Activated B cell treated with CpG ODN at 0.5 μM for 24 hours (primary cell): ENCODE measurements around the gene SASH1. TPM values are rescaled to one million over a fixed set of nuclear protein-coding genes. Genes with fewer than 3 reads are reported as not detected.

Experiments
- ATAC-seq: fragments of 200-7000 bp; cut with Tn5 transposase; one replicate; pipeline ENCODE4 v1.10.0; 2021; ENCODE audit warnings: low read depth, mild to moderate bottlenecking, moderate library complexity
- CTCF ChIA-PET: fragments of 350-600 bp; sonication (Branson Sonifier 250); formaldehyde crosslinking; loops from one replicate; lab custom pipeline; 2021; ENCODE audit warnings: antibody characterized with exemption; lab: Charles Lee
- POLR2A ChIA-PET: fragments of 350-600 bp; sonication (Branson Sonifier 250); formaldehyde crosslinking; loops from one replicate; lab custom pipeline; 2021; ENCODE audit warnings: antibody characterized with exemption; lab: Charles Lee
- DNase-seq: peaks from one replicate; pipeline ENCODE4 v3.0.0; 2022
- H3K27ac Mint-ChIP-seq: one replicate; pipeline ENCODE4 v1.8.0; 2020; ENCODE audit warnings: mixed read lengths
- H3K27me3 Mint-ChIP-seq: one replicate; pipeline ENCODE4 v1.8.0; 2021; ENCODE audit warnings: mixed read lengths
- H3K36me3 Mint-ChIP-seq: one replicate; pipeline ENCODE4 v1.8.0; 2021; ENCODE audit warnings: low read depth, mixed read lengths
- H3K4me1 Mint-ChIP-seq: one replicate; pipeline ENCODE4 v1.8.0; 2021; ENCODE audit warnings: mixed read lengths
- H3K4me3 Mint-ChIP-seq: one replicate; pipeline ENCODE4 v1.8.0; 2020; ENCODE audit warnings: mild to moderate bottlenecking, mixed read lengths
- H3K9me3 Mint-ChIP-seq: one replicate; pipeline ENCODE4 v1.8.0; 2020; ENCODE audit warnings: mixed read lengths
- intact Hi-C: fragments of 100-400 bp; cut with micrococcal nuclease; formaldehyde crosslinking; loops from one replicate; pipeline ENCODE4 v1.15.1; 2024
- total RNA-seq: library from RNA; stranded (reverse); gene quantifications from 2 replicates; pipeline ENCODE4 v1.2.3, GENCODE V29; 2022
- TF ChIP-seq, protein P1 (sequence below): fragments of 200-600 bp; IDR thresholded peaks from one replicate; pipeline ENCODE4 v1.8.0; 2022; ENCODE audit warnings: antibody characterized with exemption, mild to moderate bottlenecking

The SASH1 gene
- total RNA-seq, 1 donor from 2014 or later = 0.49 TPM

DNA sequence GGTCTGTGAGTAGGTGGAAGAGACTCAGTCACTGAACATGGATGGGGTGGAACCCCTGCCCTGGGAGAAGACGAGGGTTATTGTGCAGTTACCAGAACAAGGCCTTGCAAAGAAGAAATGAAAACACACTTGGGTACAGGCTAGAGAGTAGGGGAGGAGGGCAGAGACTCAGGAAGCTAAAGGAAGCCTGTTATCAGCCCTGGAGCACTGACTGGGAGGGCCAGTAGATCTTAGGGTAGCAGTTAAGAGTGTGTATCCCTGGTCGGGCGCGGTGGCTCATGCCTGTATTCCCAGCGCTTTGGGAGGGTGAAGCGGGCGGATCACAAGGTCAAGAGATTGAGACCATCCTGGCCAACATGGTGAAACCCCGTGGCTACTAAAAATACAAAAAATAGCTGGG is 74.4 kb downstream of the SASH1 start:
- intact Hi-C loops = no loop called here
- Mint-ChIP-seq H3K27me3 (peaks cover 12% of the 10 kb centered on the region), H3K4me3 (no peak overlapping the region), H3K9me3 (no peaks in the 10 kb centered on the region), H3K27ac (no peak overlapping the region), H3K4me1 (no peaks in the 10 kb centered on the region), H3K36me3 (no peaks in the 10 kb centered on the region)
- ChIA-PET POLR2A (no interaction called here), CTCF (no interaction called here)
- no peak for DNase-seq
- no peak for ATAC-seq
- TF ChIP-seq, protein P1, sequence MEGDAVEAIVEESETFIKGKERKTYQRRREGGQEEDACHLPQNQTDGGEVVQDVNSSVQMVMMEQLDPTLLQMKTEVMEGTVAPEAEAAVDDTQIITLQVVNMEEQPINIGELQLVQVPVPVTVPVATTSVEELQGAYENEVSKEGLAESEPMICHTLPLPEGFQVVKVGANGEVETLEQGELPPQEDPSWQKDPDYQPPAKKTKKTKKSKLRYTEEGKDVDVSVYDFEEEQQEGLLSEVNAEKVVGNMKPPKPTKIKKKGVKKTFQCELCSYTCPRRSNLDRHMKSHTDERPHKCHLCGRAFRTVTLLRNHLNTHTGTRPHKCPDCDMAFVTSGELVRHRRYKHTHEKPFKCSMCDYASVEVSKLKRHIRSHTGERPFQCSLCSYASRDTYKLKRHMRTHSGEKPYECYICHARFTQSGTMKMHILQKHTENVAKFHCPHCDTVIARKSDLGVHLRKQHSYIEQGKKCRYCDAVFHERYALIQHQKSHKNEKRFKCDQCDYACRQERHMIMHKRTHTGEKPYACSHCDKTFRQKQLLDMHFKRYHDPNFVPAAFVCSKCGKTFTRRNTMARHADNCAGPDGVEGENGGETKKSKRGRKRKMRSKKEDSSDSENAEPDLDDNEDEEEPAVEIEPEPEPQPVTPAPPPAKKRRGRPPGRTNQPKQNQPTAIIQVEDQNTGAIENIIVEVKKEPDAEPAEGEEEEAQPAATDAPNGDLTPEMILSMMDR = no peak

DNA sequence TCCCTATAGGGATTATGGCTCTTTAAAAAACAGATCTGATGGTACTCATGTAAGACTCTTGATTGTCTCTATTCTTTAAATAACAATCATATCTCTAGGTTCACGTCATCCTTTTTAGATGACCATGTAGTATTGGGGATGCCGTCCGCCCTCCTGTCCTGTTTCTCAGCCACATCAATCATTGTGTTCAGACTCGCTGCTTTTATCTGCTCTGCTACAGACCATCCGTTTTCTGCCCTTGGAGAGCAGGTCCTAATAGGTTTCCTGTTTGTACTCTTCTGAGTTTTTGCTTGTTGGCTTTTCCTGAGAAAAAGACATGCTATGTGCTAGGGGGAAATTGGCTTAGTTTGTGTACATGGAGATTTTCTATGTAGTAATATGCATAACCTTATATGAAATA is 76.8 kb downstream of the SASH1 start:
- no peaks in the 10 kb centered on the region for H3K4me1 Mint-ChIP-seq
- DNase-seq (no peak), ATAC-seq (no peak)
- intact Hi-C loops = no loop called here
- no peak overlapping the region for H3K4me3 Mint-ChIP-seq
- no peak overlapping the region for H3K27ac Mint-ChIP-seq
- ChIA-PET CTCF (no interaction called here), POLR2A (no interaction called here)
- TF ChIP-seq, protein P1 = no peak
- H3K9me3 Mint-ChIP-seq = no peaks in the 10 kb centered on the region
- no peaks in the 10 kb centered on the region for H3K36me3 Mint-ChIP-seq
- peaks cover 8% of the 10 kb centered on the region for H3K27me3 Mint-ChIP-seq

DNA sequence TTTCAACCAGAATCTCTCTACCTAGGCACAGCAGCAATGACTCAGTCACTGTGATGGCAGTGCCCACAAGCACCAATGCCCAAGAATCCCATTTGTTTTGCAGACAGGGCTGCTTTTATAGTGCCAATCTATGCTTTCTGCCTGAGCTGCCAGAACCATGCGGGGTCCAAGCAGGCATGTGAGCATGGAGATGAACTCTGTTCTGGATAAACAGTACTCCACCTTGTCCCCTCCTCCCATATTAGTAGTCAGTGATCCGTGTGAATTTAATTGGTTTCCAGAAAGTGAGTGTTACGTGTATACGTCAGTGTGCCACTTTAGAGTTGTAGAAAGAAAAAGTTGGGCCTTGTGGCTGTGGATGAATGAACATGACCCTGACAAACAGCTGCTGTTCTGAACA is 79.4 kb downstream of the SASH1 start:
- POLR2A ChIA-PET = no interaction called here
- no peak for ATAC-seq

DNA sequence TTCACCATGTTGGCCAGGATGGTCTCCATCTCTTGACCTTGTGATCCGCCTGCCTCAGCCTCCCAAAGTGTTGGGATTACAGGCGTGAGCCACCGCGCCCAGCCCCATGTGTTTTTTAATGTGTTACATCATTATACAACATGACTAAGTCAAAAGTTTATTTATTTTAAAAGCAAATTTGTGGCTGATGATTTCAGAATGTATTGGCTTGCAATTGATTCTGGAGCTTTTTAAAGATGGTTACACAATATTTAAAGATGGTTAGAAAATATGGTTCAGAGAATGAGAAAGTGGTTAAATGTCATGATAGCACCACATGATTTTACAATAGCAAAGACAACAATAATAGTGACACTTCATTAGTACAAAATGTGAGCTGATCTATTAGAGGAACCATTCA is 80.5 kb downstream of the SASH1 start:
- peaks cover 5% of the 10 kb centered on the region for H3K27me3 Mint-ChIP-seq
- no peaks in the 10 kb centered on the region for H3K36me3 Mint-ChIP-seq
- intact Hi-C loops = no loop called here
- ATAC-seq (no peak), DNase-seq (no peak)
- TF ChIP-seq, protein P1 = no peak
- no peaks in the 10 kb centered on the region for H3K4me1 Mint-ChIP-seq
- no peaks in the 10 kb centered on the region for H3K9me3 Mint-ChIP-seq
- H3K27ac Mint-ChIP-seq = no peak overlapping the region
- CTCF ChIA-PET = no interaction called here
- no peak overlapping the region for H3K4me3 Mint-ChIP-seq
- POLR2A ChIA-PET = no interaction called here

More for the DNA sequence above, 79.4 kb downstream of the SASH1 start:
- Mint-ChIP-seq H3K4me1 (no peaks in the 10 kb centered on the region), H3K36me3 (no peaks in the 10 kb centered on the region), H3K9me3 (no peaks in the 10 kb centered on the region), H3K27ac (no peak overlapping the region), H3K27me3 (peaks cover 5% of the 10 kb centered on the region), H3K4me3 (no peak overlapping the region)
- TF ChIP-seq, protein P1 = no peak
- intact Hi-C loops = no loop called here
- CTCF ChIA-PET = no interaction called here
- no peak for DNase-seq

DNA sequence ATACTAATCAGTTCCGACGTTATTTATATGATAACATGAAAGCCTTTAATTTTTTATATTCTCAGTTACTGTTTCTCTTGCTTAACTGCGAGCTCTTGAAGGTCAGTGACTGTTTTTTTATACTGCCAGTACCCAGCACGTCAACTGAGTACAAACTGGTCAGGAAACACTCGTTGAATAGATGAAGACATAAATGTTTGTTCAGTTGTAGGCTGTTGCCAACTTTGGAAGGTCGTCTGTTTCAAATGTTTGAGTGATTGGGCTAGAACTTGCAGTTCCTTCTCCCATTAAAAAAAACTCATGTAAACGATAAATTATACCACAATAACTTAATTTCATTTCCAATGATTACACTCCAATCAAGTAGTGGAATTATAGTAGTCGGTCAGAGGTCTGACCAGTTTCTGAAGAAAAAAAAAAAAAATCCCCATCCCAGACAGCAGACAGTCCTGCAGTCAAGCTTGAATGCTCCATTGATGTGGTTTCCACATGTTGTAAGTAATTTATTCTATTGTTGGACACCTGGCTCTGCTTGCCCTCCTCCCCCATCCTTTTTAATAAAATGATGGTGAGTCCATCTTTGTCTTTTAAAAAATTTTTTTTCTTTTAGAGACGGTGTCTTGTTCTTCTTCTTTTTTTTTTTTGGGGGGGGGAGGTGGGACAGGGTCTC is 81.1 kb downstream of the SASH1 start:
- DNase-seq = no peak
- ChIA-PET POLR2A (no interaction called here), CTCF (no interaction called here)
- Mint-ChIP-seq H3K36me3 (no peaks in the 10 kb centered on the region), H3K27ac (no peak overlapping the region), H3K9me3 (no peaks in the 10 kb centered on the region), H3K4me3 (no peak overlapping the region), H3K27me3 (peaks cover 5% of the 10 kb centered on the region), H3K4me1 (no peaks in the 10 kb centered on the region)
- no peak for ATAC-seq
- TF ChIP-seq, protein P1 = no peak
- intact Hi-C loops = no loop called here
